GM18861 (cell line): Measurements from ENCODE around the gene AIRE.

Source experiments
- ATAC-seq: cut with Tn5 transposase; IDR thresholded peaks from one replicate; pipeline ENCODE4 v1.9.1; 2021; ENCODE audit not compliant: unreplicated experiment

AIRE gene

DNA sequence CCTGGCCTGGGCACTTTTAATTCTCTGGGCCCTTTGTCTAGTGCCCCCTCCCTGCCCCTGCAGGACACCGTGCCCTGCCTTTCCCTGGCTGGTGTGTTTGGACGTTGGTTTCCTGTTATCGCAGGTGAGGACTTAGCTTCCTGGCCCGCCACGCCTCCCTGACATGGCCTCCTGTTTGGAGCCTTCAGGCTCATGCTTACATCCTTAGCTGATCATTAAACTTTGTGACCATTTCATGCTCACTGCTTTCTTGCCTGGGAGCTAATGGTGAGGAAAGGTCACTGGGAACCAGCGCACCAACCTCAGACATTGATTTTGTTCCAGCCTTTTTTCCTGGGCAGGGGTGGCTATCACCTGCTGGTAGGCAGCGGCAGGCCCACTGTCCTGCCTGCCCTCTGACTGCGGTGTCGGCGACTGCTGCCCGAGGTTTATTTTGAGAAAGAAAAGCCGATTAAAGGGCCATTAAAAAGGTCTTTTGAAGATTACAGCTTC is 17.9 kb downstream of the AIRE start:
- ATAC-seq = no peak

DNA sequence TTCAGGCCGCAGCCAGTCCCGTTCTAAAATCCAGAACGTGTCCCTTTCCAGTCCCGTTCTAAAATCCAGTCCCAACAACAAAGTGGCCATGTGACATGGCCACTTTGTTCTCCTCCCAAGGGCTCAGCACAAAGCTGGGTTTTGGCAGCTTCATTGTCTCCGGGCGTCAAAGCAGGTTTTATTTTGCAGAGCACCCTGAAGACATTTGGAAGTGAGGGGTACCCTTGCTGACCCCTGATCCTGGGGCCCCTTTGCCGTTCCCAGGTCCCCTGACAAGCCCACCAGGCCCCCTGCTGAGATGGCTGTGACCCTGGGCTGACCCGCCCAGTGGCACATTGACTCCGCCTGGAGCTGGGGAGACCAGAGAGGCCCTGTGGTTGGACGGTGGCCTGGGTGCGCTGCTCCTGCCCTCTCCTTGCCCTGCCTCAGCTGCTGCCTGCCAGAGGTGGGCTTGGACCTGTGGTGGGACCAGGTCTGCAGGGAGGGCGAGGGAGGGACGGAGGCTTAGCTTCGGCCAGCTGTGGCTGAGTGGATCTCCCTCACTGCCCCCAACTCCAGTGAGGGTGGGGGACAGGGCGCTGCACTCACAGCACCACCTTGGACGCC is 18.4 kb downstream of the AIRE start:
- ATAC-seq = no peak

DNA sequence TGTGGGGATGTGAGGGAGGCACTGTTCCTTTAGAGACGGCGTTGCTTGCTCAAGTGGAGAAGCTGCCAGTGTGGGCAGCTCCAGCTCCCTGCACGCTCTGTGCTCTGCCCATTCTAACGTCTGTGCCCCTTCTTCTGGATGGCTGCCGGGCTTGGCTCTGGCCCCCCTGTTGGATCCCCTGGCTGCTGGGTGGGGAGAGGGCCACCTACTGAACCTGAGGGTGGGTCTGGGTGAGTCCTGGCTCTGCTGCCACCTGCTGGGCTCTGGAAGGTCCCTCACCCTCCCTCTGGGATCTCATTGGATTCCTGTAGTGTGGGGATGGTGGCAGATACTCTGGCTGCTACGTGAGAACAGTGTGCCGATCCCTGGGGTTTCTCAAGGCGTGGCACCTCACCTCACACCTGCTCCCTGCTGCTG is 19.2 kb downstream of the AIRE start:
- no peak for ATAC-seq

DNA sequence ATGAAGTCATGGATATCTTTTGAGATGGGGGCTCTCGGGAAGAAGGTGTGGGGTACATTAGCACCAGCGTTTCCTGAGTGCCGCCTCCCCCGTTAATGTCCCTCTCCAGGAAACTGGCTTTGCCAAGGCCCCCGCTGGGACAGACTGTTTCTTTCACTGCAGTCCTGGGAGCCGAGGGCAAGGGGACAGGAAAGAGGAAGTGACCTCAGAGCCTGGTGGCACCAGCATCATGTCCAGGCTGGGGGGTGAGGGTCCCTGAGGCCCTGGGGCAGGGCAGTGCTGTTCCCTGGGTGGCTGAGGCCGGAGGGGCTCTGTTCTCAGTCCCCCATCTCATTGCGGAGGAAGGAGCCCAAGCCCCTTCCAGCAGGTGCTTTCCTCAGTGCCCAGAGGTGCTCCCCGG is 20.0 kb downstream of the AIRE start:
- no peak for ATAC-seq

DNA sequence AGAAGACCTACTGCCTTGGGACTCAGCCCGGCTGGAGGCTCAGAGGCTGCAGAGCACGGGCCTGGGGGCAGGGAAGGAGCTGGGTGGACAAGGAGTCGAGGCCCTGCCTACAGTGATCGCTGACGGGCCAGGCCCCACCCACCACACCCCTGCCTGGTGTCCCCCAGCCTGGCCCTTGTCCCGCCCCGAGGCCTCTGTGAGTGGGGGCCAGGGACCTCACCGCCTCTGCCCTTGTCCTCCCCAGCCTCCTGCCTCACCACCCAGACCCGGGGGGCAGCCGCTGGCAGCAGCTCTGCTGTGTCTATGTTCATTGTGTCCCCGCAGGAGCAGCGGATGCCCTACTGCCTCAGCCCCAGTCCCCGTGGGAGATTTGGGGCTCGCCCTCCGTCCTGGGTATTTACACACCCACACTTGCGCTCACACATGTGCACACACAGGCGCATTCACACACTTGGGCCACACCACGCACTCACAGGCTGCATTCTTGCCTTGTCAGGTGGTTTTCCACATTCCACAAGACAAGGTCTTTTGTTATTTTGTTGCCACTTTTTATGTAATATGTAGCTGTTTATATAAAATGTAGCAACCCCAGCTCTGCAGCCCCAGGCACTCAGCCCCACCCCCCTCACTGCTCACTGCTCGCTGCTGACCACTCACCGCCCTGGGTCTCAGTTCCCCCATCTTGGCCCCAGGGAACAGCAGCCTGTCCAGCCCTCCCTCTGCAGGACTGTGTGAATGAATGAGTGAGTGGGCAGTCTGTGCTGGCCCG is 21.4 kb downstream of the AIRE start:
- ATAC-seq = no peak

DNA sequence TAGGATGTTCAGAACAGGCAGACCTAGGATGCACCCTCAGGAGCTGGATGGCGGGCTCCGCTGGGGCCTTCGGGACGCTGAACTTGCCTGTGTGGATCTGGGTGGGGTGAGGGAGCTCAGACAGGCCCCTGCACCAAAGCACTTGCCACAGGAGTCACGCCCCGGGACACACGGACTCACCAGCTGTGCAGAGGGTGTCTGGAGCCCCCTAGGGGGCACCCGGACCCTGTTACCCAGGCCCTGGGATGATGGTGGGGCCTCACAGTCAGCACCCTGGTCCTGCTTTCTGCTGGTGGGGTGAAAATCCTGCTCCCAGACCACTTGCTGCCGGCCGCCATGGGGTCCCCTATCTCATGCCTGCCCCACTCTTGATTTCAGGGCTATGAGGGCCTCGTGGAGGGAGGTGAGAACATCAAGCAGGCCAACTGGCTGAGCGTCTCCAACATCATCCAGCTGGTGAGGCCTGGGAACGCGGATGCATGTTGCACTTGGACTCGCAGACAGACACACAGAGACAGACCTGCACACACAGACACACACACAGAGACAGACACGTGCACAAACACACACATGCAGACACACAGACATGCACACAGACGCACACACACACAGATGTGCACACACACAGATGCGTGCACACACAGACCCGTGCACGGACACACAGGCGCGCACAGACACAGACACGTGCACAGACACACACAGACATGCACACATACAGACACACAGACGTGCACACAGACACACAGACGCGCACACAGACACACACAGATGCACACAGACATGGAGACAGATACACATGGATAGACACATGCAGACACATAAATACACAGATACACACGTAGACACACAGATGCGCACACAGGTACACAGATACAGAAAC is 25.2 kb downstream of the AIRE start:
- no peak for ATAC-seq

DNA sequence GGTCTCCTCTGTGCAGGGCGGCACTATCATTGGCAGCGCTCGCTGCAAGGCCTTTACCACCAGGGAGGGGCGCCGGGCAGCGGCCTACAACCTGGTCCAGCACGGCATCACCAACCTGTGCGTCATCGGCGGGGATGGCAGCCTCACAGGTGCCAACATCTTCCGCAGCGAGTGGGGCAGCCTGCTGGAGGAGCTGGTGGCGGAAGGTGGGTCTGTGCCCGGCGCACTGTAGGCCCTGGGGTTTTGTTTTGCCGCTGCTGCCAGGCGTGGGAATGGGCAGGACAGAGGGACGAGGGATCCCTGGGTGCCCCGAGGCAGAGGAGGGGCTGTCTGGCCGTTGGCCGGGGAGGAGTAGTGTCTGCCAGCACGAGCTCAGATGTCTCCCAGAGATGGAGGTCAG is 26.4 kb downstream of the AIRE start:
- ATAC-seq = no peak

DNA sequence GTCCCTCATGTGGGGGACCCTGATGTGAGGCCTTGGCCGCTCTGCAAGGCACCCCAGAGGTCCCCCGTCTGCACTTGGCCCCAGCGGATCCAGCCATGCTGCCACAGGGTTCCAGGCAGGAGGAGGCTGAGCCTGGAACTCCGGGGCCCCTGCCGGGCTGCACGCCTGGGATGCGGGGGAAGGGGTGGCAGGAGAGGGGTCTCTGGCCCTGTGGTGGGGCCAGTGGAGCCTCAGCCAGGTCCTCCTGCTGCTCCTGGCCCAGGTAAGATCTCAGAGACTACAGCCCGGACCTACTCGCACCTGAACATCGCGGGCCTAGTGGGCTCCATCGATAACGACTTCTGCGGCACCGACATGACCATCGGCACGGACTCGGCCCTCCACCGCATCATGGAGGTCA is 27.0 kb downstream of the AIRE start:
- ATAC-seq = no peak

DNA sequence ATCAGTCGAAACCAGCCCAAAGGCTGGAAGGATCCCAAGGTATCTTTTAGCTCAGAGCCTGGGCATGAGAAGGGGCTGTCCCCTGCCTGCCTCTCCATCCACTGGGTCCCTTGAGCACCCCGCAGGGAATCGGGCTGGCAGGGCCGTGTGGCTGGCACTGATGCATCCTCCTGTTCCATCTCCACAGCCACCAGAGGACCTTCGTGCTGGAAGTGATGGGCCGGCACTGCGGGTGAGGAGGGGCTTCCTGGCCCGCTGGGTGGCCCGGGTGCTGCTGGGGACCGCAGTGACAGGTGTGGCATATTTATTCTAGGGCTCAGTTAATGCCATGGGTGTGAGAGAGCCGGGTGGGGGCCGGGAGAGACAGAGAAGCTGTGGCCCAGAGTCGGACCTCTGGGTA is 27.8 kb downstream of the AIRE start:
- no peak for ATAC-seq

DNA sequence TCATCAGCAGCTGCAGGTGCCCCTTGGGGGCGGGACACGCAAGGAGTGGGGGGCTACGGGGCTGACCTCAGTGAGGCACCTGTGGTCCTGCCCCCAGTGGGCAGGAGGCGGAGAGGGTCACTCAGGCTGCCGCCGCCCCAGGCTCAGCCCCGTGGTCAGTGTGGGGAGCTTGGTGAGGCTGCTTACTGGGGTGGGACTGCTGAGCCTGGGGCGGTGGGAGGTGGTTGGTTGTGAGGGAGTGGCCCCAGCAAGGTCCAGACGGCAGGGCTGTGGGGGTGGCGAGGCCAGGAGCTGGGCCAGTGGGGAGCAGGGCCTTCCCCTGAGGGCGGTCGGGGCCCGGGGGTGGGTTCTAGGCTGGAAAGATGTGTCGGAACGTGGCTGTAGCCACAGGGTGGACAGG is 28.5 kb downstream of the AIRE start:
- no peak for ATAC-seq

DNA sequence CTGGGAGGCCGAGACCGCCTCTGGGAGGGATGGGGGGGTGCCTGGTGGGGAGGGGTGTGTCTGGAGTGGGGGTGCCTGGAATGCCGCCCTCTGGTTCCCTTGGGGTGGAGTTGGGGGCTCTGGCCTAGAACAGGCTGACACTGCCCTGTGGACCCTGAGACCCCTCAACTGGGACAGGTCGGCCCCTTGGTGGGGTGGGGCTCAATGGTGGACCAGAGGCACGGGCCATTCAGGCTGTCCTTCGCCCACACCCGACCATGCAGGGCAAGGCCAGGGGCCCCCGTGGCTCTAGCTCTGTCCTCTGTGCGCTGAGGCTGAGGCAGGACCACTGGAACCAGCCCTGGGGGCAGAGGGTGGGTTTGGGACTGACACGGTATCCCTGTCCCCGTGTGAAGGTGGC is 28.9 kb downstream of the AIRE start:
- ATAC-seq = no peak

DNA sequence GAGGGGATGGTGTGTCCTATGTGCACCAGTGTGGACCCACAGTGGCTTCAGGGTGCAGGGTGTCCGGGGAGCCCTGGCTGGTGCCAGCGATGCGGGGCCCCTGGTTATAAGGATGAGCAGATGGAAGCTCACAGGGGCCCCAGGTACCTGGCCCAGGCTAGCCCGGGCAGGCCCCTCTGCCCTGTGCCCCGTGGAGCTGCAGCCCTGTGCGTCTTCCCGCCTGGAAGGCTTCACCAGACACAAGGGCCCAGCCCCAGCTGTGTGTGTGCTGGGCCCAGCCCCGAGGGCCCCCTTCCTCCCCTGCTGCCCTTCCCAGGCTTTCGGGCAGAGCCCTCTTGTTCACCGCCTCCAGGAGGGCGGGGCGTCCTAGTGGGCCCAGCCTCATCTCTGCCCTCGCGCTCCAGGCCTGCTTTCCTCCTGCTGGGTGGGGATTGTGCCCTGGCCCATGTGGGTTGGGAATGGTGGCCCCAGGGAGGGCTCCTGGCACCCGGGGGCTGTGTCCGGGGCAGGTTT is 30.1 kb downstream of the AIRE start:
- ATAC-seq = no peak

DNA sequence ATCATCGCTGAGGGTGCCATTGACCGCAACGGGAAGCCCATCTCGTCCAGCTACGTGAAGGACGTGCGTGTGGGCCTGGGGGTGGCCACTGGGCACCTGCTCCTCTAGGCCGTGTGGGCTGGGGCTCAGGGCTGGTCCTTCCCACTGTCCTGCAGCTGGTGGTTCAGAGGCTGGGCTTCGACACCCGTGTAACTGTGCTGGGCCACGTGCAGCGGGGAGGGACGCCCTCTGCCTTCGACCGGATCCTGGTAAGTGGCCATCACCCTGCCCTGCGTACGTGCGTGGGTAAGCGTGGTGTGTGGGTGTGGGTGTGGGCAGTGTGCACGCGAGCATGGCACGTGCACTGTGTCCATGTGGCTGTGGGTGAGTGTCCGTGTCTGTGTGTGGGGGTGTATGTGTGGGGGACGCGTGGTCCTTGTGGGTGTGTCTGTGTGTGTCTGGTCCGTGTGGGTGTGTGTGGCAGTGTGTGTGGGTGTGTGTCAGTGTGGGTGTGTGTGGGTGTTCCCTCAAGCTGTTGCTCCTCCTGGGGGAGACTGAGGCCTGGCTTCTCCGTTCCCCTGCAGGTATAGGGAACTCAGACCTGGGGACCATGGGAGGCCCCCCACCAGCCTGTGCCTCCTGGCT is 30.7 kb downstream of the AIRE start:
- ATAC-seq = no peak

DNA sequence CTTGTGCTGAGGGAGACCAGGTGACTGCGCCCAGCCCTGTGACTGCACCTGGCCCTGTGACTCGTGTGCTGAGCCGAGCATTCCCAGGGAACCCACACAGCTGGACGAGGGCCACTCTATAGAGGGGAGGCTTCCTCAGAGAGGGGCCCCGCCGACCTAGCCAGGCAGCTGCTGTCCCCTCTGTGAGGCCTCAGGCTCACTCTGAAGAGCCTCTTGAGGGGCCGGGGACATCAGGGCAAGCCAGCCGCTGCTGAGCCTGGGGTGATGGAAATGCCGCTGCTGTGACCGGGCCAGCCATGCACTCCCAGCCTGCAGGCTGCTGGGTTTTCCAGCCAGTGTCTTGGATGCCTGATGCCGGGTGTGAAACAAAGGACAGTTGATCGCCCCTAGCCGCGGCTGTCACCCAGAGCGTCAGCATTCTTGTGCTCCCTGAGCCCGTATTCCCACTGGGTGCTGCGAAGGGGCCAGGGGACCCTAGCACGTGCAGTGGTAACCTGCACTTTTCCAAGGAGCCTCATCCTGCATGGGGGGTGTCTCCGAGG is 31.6 kb downstream of the AIRE start:
- ATAC-seq = no peak

DNA sequence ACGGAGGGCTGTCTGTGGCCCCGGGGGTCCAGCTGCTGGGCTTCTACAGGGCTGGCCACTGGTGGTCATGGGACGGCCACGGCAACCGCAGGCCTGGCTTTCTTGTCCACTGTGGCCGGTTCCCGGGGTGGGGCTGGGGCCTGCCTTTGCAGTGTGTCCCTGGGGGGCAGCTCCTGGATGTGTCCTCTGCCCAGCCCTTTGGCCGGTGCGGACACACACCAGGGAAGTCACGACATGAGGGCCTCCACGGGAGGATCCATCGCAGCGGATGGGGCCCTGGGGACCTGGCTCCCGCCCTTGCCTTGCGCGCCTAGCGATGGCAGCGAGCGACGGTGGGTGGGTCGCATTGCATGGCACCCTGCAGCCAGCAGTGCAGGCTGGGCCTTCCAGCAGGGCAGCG is 32.2 kb downstream of the AIRE start:
- no peak for ATAC-seq

DNA sequence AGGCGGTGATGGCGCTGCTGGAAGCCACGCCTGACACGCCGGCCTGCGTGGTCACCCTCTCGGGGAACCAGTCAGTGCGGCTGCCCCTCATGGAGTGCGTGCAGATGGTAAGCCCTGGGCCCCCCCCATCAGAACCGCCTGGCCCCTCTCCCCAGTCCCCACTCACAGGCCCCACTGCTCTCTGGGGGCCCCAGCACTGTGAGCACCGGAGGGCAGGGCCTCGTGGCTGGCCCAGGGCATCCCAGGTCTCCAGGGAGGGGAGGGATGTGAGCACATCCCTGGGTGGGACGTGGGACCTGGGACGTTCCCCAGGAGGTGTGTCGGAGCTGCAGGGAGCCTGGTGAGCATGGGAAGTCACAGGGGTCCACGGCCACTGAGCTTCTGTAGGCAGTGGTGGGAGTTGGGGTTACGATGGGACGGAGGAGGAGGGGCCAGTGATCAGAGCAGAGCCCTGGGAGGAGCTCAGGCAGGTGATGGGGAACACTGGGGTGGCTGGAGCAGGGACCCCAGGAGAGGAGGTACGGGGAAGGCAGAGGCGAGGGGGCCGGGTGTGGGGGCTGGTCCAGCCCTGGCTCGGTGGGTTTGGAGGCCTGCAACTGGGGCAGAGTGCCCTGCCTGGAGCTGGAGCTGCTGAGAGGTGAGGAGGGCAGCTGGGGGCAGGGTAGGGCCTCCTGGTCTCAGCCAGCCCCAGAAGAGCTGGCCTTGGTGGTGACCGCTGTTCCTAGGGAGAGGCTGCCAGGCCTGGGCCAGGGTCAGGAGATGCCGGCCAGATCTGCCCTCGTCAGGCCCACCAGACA is 33.0 kb downstream of the AIRE start:
- ATAC-seq = no peak

DNA sequence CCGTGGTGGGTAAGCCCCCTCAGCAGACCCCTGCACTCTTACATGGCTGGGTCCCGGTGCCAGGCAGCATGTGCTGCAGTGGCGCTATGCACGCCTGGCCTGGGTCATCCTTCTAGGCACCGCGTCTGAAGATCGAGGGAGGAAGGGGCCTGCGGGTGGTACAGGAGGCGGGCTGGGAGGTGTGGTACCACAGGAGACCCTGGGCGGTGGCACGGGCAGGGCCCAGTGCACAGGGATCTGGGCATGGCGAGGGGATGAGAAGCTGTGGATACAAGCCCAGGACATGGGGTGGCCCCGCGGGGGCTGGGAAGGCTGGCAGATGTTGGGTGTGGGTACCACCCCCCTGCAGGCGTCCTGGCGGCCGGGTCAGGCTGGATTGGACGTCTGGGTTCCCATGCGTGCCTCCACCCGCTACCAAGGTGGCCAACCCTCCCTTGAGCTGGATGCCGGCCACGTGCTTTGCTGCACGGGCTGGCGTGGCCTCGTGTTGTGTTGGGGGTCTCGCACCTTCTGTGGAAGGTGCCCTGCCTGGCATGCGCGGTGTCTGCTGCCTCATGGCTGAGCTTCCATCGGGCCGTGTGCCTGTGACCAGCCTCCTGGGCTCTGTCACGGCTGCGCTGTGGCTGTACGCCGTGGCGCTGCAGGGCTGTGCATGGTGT is 33.9 kb downstream of the AIRE start:
- no peak for ATAC-seq

DNA sequence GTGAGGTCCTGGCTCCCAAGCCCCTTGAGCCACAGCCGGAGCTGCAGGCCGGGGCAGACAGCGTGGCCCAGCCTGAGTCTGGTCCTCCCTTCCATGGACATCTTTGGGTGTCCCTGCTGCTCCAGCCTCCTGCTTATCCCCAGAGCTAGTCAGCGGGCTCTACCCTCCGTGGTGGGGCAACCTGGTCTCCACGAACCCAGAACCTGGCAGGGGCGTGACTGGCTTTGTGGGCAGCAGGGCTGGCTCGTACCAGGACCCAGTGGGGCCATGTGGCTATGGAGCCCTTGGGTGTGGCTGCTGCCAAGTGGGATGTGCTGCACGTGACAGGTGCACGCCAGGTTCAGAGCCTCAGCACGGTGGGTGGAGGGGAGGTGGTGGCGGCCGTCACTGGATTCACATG is 35.2 kb downstream of the AIRE start:
- no peak for ATAC-seq

DNA sequence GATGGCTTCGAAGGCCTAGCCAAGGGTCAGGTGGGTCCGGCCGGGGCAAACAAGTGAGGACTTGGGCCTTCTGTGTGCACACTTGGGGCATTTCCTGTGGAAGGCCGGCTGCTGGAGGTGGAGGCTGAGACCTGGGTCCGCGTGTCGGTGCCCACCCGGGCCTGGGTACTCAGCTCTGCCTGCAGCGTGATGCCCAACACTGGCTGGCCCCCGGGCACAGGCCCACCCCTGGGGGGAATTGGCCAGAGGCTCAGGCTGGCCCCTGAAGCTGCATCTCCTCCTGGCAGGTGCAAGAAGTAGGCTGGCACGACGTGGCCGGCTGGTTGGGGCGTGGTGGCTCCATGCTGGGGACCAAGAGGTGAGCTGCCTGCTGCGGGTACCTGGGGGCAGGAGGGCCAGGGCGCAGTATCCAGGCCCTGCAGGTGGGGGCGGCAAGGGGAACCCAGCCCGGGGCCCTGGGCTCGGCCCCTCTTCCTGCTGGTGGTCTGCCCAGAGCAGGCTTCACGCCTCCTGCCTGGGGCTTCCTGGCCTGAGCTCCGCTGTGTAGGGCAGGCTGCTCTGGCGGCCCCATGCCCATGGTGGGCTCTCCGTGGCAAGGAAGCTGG is 36.3 kb downstream of the AIRE start:
- ATAC-seq = no peak
